MCF 10A (cell line): ENCODE results near the gene IHH. TPM values are rescaled to one million over a fixed set of nuclear protein-coding genes. Genes with fewer than 3 reads are reported as not detected.

Experiments used
- BruUV-seq: library from RNA; stranded (reverse); fragments of 400-500 nt; replicated peaks from 2 replicates; lab custom pipeline; 2021; lab: Mats Ljungman, UMichigan
- CTCF ChIA-PET: fragments of 300-600 bp; sonication (Branson Sonifier 250); formaldehyde crosslinking; extraction: SDS; loops from one replicate; lab custom pipeline; 2021; ENCODE audit warnings: antibody characterized with exemption, inconsistent platforms; lab: Yijun Ruan, JAX
- POLR2A ChIA-PET: fragments of 300-600, 350-650 bp; sonication (Branson Sonifier 250); formaldehyde crosslinking; extraction: SDS; loops from one replicate; lab custom pipeline; 2020; ENCODE audit warnings: antibody characterized with exemption, inconsistent platforms; lab: Yijun Ruan, JAX
- DNase-seq: peaks from one replicate; pipeline ENCODE4 v3.0.0-alpha.2; 2018; ENCODE audit not compliant: unreplicated experiment
- H3K27ac Mint-ChIP-seq: one replicate; pipeline ENCODE4 v1.8.0; 2022; ENCODE audit warnings: mild to moderate bottlenecking, low read depth, mixed read lengths; ENCODE audit not compliant: unreplicated experiment
- H3K27me3 Mint-ChIP-seq: one replicate; pipeline ENCODE4 v1.8.0; 2022; ENCODE audit warnings: mixed read lengths; ENCODE audit not compliant: insufficient read depth, unreplicated experiment
- H3K36me3 Mint-ChIP-seq: one replicate; pipeline ENCODE4 v1.8.0; 2022; ENCODE audit warnings: mild to moderate bottlenecking, moderate library complexity, mixed read lengths; ENCODE audit not compliant: insufficient read depth, unreplicated experiment
- H3K4me1 Mint-ChIP-seq: one replicate; pipeline ENCODE4 v1.8.0; 2022; ENCODE audit warnings: mixed read lengths; ENCODE audit not compliant: insufficient read depth, unreplicated experiment
- H3K4me3 Mint-ChIP-seq: one replicate; pipeline ENCODE4 v1.8.0; 2022; ENCODE audit warnings: mild to moderate bottlenecking, moderate library complexity, mixed read lengths; ENCODE audit not compliant: unreplicated experiment
- H3K9me3 Mint-ChIP-seq: one replicate; pipeline ENCODE4 v1.8.0; 2022; ENCODE audit warnings: mixed read lengths; ENCODE audit not compliant: unreplicated experiment
- CTCF ChIP-seq: fragments of 200-600 bp; IDR thresholded peaks from one replicate; pipeline ENCODE4 v1.8.0; 2022; ENCODE audit warnings: antibody characterized with exemption, mild to moderate bottlenecking; ENCODE audit not compliant: unreplicated experiment
- intact Hi-C: fragments of 100-400 bp; cut with micrococcal nuclease; formaldehyde crosslinking; loops from 2 replicates; pipeline ENCODE4 v1.14.1; 2022
- total RNA-seq: library from RNA; stranded (reverse); gene quantifications from 2 replicates; pipeline ENCODE4 v1.2.3, GENCODE V29; 2022

Gene IHH
- total RNA-seq, 1 experiment from 2014 or later, result not detected

GRCh38 chr2:219018286-219018685 lies 42.4 kb downstream of the IHH start:
- no peak overlapping the region for H3K27ac Mint-ChIP-seq

GRCh38 chr2:219017201-219017931 lies 43.4 kb downstream of the IHH start:
- no peak overlapping the region for H3K4me3 Mint-ChIP-seq
- H3K36me3 Mint-ChIP-seq, result no peaks in the 10 kb centered on the region
- H3K4me1 Mint-ChIP-seq, result no peaks in the 10 kb centered on the region
- no peak for DNase-seq
- BruUV-seq, result no TSS peak
- ChIA-PET CTCF (interaction anchor here (0.6 to 2.8 kb wide), 12 partner anchors 8 to 201 kb away, joined by 3 to 12 read pairs (median 4); no protein-coding TSS in a partner anchor), POLR2A (no interaction called here)
- H3K9me3 Mint-ChIP-seq, result no peaks in the 10 kb centered on the region
- H3K27me3 Mint-ChIP-seq, result peaks cover 24% of the 10 kb centered on the region
- intact Hi-C loops, result no loop called here
- TF ChIP-seq CTCF, result no peak
- no peak overlapping the region for H3K27ac Mint-ChIP-seq

More at GRCh38 chr2:219018286-219018685, 42.4 kb downstream of the IHH start:
- ChIA-PET CTCF (interaction anchor here (0.6 to 3.0 kb wide), 9 partner anchors 8 to 200 kb away, joined by 3 to 28 read pairs (median 3); no protein-coding TSS in a partner anchor), POLR2A (no interaction called here)
- H3K36me3 Mint-ChIP-seq, result no peaks in the 10 kb centered on the region
- no TSS peak for BruUV-seq
- no peak for TF ChIP-seq CTCF
- H3K9me3 Mint-ChIP-seq, result no peaks in the 10 kb centered on the region
- intact Hi-C loops, result no loop called here
- peaks cover 24% of the 10 kb centered on the region for H3K27me3 Mint-ChIP-seq
- no peak for DNase-seq
- H3K4me3 Mint-ChIP-seq, result no peak overlapping the region
- H3K4me1 Mint-ChIP-seq, result no peaks in the 10 kb centered on the region

GRCh38 chr2:219016721-219017120 lies 44.0 kb downstream of the IHH start:
- Mint-ChIP-seq H3K27me3 (peaks cover 24% of the 10 kb centered on the region), H3K36me3 (no peaks in the 10 kb centered on the region), H3K4me3 (no peak overlapping the region), H3K9me3 (no peaks in the 10 kb centered on the region), H3K27ac (no peak overlapping the region), H3K4me1 (no peaks in the 10 kb centered on the region)
- ChIA-PET POLR2A (no interaction called here), CTCF (interaction anchor here (0.6 to 2.8 kb wide), 7 partner anchors 8 to 139 kb away, joined by 3 to 12 read pairs (median 3); no protein-coding TSS in a partner anchor)
- no peak for DNase-seq
- TF ChIP-seq CTCF, result no peak
- BruUV-seq, result no TSS peak
- intact Hi-C loops, result no loop called here

GRCh38 chr2:219010873-219011272 lies 49.8 kb downstream of the IHH start:
- peaks cover 27% of the 10 kb centered on the region for H3K27me3 Mint-ChIP-seq
- H3K36me3 Mint-ChIP-seq, result no peaks in the 10 kb centered on the region
- H3K4me1 Mint-ChIP-seq, result no peaks in the 10 kb centered on the region
- no TSS peak for BruUV-seq
- H3K9me3 Mint-ChIP-seq, result no peaks in the 10 kb centered on the region
- POLR2A ChIA-PET, result no interaction called here
- no peak for TF ChIP-seq CTCF
- CTCF ChIA-PET, result interaction anchor here (0.6 to 4.2 kb wide), 22 partner anchors 9 to 520 kb away, joined by 3 to 27 read pairs (median 4); no protein-coding TSS in a partner anchor
- H3K27ac Mint-ChIP-seq, result no peak overlapping the region
- no peak overlapping the region for H3K4me3 Mint-ChIP-seq
- intact Hi-C loops, result no loop called here
- no peak for DNase-seq
